Measurements from ENCODE around the gene PIEZO2. TPM values are rescaled to one million over a fixed set of nuclear protein-coding genes. Genes with fewer than 3 reads are reported as not detected.

Gene PIEZO2
- total and polyA plus RNA-seq, 12 donors = 0.07 to 1.4 (median 0.25) TPM; not detected in 1

GRCh38 chr18:10770264-10770663 lies 379.1 kb downstream of the PIEZO2 start:
- no peak for DNase-seq
- ATAC-seq = no peak
- H3K9me3 ChIP-seq = peaks cover 0 to 6% (median 0%) of the 10 kb centered on the region in 11 donors
- no peak overlapping the region for H3K27ac ChIP-seq
- H3K4me1 ChIP-seq = no peaks in the 10 kb centered on the region
- no peak overlapping the region for H3K4me3 ChIP-seq
- peaks cover 0 to 19% (median 0%) of the 10 kb centered on the region in 7 donors for H3K27me3 ChIP-seq
- no peaks in the 10 kb centered on the region for H3K36me3 ChIP-seq
- 74 to 92% methylated on average over 2 of the region's 2 CpGs for WGBS, 2 donors
- intact Hi-C loops (cut with DNase I) = no loop called here
- no peak for TF ChIP-seq CTCF (IDR thresholded peaks at IDR 0.05)

GRCh38 chr18:10768221-10768620 lies 381.1 kb downstream of the PIEZO2 start:
- Histone ChIP-seq H3K9me3 (peaks cover 0 to 6% (median 0%) of the 10 kb centered on the region in 11 donors), H3K4me1 (no peaks in the 10 kb centered on the region), H3K27ac (no peak overlapping the region), H3K4me3 (no peak overlapping the region), H3K27me3 (peaks cover 0 to 10% (median 0%) of the 10 kb centered on the region in 7 donors), H3K36me3 (no peaks in the 10 kb centered on the region)
- no peak for ATAC-seq
- no peak for TF ChIP-seq CTCF (IDR thresholded peaks at IDR 0.05)
- WGBS, 2 donors = 91 to 94% methylated on average over 5 of the region's 5 CpGs
- intact Hi-C loops (cut with DNase I) = no loop called here
- no peak for DNase-seq

- TF ChIP-seq CTCF (IDR thresholded peaks at IDR 0.05) = no peak
- no peak overlapping the region for H3K4me3 ChIP-seq
- DNase-seq (no peak), ATAC-seq (no peak)
- no peak overlapping the region for H3K27ac ChIP-seq
- WGBS, 2 donors = 94 to 98% methylated on average over 5 of the region's 5 CpGs
- H3K36me3 ChIP-seq = no peaks in the 10 kb centered on the region
- intact Hi-C loops (cut with DNase I) = no loop called here
- peaks cover 0 to 10% (median 0%) of the 10 kb centered on the region in 7 donors for H3K27me3 ChIP-seq
- no peaks in the 10 kb centered on the region for H3K4me1 ChIP-seq
- peaks cover 0 to 6% (median 0%) of the 10 kb centered on the region in 11 donors for H3K9me3 ChIP-seq
These were observed 381.7 kb downstream of the PIEZO2 start for GRCh38 chr18:10767658-10768057.

GRCh38 chr18:10760986-10761385 lies 388.4 kb downstream of the PIEZO2 start:
- TF ChIP-seq CTCF (IDR thresholded peaks at IDR 0.05) = no peak
- Histone ChIP-seq H3K36me3 (no peaks in the 10 kb centered on the region), H3K27ac (no peak overlapping the region), H3K9me3 (no peaks in the 10 kb centered on the region), H3K27me3 (no peaks in the 10 kb centered on the region), H3K4me1 (no peaks in the 10 kb centered on the region), H3K4me3 (no peak overlapping the region)
- DNase-seq (no peak), ATAC-seq (no peak)
- WGBS, 2 donors = 92 to 95% methylated on average over 5 of the region's 5 CpGs
- intact Hi-C loops (cut with DNase I) = no loop called here
